HL-60/S4 (cell line): ENCODE measurements around the gene PBX1.
"Not testable (repeated sequence)": the region's sequence is repeated elsewhere in the genome, so short reads cannot be mapped to it uniquely, and the experiment has no call there.

Experiments used
- in situ Hi-C: fragments of 300-500 bp; cut with MboI; formaldehyde crosslinking; loops from 2 replicates; pipeline ENCODE4 v1.14.3; 2022; ENCODE audit warnings: low sequenced_read_pairs

PBX1 gene

DNA sequence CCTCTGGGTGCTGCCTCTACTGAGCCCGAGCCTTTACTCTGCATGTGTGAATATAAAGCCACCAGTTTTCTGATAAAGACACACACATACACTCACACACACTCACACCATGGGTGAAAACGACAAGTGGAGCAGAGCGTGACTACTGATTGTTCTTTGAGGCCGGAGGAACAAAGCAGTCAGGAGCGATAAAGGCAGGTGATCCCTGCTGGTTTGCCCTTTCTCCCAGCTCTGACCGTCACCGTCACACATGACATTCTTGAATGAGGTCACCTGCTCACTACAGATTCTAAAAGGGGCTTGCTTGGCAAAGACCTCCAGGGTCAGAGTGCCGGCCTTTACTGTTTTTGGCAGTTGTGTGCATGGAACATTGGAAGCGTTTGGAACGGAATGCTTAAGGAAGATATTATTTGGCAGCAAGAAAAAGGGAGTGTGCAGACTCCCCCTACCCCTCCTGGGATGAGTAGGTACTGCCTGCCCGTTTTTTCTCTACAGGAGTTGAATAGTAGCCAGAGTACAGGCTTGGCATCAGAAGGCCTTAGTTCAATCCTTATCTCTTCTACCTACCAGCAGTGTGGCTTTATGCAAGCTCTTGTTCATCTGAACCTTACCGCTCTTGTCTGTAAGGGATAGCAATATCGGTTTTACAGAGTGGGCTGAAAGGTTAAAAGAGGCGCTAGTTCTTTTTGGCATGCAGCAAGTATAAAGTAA lies 79.7 kb downstream of the PBX1 start:
- in situ Hi-C loops = no loop called here

DNA sequence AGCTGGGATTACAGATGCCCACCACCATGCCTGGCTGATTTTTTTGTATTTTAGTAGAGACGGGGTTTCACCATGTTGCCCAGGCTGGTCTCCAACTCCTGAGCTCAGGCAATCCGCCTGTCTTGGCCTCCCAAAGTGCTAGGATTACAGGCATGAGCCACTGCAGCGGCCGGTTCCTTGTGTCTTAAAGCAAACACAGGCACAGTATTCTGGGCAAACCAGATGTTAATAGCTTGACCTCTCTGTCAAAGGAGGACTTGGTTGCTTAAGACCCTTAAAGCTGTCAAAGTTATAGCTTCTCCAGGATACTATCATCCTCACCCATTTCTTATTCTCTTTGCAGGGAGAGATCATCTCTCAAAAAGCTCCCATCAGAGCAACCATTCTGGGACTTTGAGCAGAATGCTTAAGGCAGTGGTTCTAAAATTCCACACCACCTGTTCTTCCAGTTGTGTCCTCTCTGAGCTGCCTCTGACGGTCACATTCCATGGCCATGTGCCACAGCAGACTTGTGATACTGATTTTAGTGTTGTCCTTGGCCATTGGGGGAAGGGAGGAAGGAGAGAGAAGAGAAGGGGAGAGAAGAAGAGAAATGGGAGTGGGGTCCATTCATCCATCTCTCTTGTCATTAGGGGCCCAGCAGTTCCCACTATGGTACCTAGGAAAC lies 81.8 kb downstream of the PBX1 start:
- in situ Hi-C loops = no loop called here

DNA sequence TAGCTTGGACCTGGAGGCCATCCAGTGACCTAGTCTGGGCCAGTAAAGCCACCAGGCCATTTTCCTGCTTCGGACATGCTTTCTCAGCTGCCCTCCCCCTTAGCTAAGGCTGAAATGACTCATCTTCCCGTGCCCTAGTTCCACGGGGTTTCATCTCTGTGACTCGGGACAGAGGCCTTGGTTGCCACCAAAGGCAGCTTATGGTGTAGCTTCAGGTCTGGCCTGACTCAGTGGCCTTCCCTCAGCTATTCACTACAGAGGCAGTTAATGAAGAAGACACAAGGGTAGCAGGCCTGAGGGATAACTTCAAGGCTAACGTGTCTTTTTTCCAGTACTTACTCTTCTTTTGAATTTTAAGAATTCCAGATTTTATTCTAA lies 82.4 kb downstream of the PBX1 start:
- in situ Hi-C loops = no loop called here

DNA sequence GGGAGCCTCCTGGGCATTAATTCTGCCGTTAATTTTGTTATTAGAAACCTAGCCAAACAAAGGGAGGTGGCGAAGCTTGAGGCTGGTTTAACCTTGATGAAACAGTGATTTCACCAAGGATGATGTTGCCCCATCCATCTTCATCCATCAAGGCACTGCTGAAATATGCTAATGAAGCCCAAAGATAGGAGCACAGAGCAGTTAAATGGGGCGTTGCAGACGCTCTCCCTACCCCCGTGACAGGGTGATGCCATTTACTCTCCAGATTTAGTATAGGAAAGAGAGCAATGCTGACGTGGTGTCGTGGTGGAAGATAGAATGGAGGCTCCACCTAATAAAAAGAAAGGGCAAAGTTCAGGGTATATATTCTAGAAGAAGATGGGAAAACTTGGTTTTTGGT lies 84.0 kb downstream of the PBX1 start:
- in situ Hi-C loops = no loop called here

DNA sequence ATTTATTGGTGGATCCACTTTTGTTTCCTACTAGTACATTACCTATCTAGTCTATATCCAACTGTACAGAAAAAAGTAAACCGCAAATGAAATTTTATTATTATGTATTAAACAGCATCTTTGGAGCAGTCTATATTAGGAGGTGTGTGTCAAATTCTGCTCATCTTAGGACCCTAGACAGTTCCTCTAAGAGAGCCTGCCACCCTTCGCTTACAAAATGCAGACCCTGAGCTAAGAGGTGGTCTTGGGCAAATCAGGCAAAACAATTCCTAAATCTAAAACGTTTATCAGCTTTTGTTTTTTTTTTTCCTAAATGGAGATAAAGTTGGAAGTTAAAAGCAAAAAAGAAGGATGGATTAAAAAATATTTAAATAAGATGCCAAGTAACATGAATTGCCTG lies 85.3 kb downstream of the PBX1 start:
- in situ Hi-C loops = no loop called here

DNA sequence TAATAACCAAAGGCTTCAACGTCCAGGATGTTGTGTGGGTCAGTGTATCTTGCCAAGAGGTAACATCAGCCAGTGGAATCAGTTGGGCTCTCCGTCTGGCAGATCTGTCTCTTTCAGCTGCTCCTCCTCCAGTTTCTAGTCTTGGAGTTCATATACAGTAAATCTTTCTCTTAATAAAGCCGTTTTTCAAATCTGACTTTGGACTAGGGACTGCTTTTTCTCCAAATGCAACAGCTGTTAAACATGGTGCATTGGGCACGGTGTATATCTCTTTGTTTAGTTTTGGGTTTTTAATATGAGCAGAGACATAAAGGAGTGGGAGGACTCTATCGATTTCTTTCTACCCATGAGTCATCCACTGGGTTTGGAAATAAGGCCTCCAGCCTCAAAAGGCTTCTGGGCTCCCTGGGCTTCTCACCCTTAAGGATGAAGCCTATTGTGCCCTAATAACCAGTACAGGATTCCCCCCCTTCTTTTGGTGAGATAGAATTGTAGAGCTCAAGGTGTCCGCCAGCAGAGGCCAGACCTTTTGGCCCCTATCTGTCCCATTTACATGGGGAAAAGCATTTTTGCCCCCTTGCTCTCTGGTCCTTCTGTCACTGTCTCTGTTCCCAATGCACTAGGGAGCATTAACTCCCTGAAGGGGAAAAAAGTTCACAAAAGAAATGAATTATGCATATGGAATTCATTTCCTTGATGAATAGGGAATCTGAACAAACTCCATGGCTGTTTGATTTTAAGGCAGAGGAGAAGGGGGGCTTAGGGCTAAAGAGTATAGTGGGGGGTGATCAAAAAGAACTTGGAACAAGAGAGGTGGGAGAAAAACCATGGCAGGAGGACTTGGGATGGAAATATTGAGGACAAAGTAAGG lies 86.0 kb downstream of the PBX1 start:
- in situ Hi-C loops = no loop called here

DNA sequence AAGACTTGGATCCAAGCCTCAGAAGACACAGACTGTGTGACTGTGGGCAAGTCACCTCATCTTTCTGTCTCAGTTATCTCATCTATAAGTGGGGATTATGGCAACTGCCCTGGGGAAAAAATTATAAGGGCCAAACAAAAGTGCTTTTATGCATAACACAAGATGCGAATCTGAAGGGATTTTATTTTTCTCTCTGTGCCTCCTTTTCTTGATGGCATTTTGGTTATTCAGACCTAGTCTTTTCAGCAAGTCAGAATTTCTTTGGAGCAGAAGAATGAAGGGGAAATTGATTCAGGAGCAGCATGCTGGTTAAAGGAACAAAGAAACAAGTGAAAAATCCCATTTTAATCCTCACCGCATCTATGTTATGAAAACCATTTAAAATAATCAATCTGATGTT lies 86.9 kb downstream of the PBX1 start:
- in situ Hi-C loops = no loop called here

DNA sequence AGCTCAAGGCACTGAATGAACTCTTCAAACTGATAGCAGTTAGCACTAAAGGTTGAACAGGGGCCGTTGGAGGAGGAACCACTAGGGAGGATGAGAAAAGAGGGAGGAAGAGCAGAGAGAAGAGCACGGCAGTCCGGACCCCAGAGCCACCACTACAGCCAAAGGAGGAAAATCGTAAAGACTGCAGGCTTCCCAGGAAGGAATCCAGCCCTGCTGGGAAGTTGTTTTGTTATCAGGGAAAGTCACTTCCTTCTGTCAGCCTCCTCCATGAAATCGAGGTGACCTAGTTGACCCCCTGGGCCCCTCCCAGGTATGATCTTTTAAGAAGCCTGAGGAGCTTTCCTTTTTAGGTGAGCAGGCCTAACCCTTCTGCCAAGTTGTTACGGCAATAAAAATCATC lies 88.2 kb downstream of the PBX1 start:
- in situ Hi-C loops = no loop called here

DNA sequence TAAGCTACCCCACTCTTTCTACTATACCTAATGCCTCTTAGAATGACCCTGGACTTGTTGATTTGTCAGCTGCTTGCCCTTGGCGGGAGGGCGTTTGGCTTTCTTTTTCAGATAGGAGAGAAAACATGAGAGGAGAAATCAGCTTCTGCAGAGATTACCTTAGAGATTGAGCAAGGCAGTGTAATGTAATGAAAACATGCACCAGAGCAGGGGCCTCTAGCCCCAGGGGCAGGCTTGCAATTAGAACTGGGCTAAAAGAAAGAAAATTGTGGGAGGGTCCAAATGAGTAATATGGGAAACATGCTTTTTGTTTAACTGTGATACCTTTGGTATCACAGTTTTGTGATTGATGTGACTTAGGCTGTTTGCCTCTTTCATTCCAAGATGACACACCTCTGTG lies 89.7 kb downstream of the PBX1 start:
- in situ Hi-C loops = no loop called here

DNA sequence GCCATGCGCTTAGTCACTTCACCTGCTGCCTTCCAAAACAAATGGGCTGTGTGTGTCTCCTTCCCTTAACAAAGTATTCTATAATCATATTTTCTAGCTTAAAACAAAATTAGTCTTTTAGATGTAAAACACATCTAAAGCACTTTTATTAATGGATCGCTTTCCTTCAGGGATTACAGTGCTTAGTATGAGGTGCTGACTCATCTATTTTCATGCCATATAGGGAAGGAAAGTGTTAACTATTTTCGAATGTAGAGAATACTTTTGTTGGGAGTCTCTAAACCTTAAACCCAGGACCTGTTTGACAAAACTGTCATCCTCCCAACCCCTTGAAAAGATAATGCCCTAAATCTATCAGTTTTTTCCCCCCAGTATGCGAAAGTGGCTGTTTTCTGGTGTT lies 90.2 kb downstream of the PBX1 start:
- in situ Hi-C loops = no loop called here

DNA sequence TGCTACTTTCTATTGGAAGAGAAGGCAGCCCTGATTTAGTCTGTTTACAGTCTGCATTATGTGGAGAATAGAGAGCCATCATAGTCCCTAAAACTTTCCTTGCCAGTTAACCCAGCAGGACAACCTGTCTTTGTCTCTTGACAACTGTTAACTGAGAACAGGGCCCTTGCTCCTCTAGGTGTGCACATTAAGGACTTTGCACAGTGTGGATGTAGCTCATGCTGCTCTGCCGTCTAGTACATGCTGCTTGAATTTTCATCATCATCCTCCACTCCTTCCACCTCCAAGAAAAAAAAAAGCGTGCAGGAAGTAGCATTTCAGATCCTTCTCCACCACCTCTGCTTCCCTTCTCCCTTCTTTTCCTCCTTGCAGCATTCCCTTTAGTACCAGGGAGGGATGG lies 91.5 kb downstream of the PBX1 start:
- in situ Hi-C loops = no loop called here

DNA sequence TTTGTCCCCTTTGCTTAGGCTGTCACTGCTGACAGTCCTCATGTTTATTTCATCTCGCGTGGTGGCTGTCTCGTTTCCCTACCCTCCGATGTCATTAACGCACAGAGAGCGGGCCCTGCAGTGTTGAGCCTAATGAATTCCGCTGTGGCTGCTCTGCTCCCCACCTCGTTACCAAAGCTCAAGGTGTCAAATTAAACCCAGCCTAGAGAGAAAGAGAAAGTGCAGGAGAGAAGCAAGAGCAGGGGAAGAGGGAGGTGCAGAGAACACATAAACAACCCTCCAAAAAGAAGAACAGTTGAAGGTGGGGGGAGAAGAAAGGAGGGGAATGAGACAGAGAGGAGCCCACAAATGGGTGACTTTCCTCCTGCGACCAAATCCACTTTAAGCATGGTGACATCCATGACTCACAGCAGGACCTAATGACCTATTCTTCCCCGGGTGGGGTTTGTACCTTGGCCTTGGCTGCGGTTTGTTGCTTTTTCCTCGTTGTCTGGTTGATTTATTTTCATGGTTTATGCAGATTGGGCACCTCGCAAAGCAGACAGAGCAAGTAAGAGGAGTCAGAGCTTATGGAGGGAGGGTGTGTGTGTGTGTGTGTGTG lies 92.5 kb downstream of the PBX1 start:
- in situ Hi-C loops = no loop called here

DNA sequence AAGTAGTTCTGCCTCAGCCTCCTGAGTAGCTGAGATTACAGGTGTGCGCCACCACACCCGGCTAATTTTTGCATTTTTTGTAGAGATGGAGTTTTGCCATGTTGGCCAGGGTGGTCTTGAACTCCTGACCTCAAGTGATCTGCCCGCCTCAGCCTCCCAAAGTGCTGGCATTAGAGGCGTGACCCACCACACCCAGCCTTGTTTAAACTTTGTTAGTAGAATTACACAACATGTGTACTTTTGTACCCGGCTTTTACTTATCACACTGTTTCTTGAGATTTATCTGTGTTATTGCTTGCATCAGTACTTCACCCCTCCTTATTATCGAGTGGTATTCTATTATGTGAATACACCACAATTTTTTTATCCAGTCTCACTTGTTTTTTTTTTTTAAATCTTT lies 94.0 kb downstream of the PBX1 start:
- in situ Hi-C loops = not testable (repeated sequence)

DNA sequence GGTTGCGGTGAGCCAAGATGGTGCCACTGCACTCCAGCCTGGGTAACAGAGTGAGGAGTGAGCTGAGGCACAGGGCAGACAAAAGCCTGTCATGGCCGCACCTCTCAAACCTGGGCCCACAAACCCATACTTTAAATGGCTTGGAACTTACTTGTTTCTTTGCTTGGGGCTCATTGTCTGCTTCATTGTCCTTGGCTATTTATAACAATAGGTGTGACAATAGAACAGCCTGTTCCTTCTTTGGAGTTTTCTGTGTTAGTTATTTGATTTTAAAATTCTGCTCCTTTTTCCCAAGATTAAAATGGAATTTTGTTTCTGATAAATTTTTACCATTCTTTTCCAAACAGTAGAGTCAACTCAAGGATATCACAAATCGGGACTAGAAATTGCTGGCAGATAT lies 94.7 kb downstream of the PBX1 start:
- in situ Hi-C loops = no loop called here

DNA sequence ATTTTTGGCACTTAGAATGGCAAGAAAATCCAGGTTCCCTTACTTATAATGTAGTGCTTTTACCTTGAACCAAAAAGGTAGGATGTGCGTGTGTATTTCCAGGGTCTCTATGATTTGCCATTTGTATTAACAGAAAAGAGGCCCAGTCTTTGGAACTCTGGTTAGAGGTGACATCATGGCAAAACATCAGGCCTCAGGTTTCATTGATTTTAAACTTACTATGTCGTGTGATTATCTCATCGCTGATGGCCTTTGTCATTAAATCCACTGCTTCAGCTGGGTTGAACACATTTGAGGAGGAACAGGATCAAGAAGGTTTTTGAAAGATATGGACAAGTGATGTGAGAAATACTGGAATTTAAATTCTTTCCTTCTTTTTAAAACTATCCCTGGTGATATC lies 95.2 kb downstream of the PBX1 start:
- in situ Hi-C loops = no loop called here

DNA sequence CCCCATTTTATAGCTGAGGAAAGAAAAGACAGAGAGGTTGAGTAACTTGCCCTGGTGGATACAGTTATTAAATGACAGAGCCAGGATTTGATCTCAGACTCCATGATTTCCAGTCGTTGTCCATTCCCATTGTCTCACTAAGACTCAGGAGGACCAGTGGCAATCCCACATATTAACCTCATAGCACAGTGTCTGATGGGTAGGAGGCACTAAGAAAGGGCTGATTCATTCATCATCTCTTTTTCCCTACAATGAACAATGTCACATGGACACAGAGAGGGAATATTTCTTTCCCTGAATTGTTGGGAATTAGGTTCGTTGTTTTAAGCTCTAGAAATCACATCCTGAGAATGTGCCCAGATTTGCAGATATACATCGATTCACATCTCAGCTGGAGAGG lies 99.9 kb downstream of the PBX1 start:
- in situ Hi-C loops = no loop called here

DNA sequence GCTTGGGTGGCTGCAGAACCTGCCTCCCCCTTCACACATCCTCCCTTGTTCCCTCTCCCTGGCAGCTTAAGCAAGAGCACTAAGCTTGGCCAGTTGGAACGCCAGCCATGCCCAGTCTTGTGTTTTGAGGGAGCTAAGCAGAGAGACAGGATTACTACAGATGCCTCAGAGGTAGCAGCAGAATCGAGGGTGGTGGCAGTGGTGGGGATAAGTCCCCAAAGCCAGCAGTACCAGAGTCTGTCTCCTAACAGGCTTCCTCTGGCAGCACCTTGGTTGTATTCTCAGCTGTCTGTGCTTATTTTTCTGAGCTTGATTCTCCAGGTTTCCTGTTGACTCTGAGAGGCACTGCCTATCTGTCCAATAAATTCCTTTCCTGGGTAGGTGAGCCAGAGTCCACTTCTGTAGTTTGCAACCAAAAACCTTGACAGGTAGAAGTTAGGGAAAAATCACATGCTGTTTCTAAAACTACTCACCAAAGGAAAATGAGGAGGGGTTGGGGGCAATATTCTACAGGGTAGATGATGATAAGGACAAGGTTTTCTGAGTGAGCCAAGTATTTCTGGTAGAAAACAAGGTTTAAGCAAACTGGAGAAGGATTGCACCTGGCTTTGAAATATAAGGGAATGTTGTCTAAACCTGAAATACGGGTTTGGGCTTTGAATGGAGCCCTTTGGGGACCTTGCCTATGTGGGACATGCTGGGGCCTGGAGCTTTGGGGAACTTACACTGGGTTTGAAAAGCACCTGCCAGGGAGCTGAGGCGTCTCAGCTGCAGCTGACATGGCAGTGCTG lies 100.8 kb downstream of the PBX1 start:
- in situ Hi-C loops = no loop called here

DNA sequence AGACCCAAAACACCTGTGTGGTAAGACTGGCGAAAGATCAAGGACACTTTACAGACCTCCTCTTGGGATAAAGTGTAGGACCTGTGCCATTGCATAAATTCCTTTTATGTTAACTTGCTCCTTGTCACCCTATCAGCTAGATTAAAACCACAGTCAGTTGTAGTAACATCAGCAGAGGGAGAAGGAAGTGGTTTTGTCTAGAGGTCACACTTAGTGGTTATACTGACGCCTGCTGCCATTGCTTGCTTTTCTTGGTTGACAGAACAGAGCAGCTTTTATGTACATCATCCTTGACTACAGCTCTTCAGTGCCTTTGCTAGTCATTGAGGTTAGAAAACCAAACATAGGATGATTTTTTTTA lies 101.4 kb downstream of the PBX1 start:
- in situ Hi-C loops = no loop called here

DNA sequence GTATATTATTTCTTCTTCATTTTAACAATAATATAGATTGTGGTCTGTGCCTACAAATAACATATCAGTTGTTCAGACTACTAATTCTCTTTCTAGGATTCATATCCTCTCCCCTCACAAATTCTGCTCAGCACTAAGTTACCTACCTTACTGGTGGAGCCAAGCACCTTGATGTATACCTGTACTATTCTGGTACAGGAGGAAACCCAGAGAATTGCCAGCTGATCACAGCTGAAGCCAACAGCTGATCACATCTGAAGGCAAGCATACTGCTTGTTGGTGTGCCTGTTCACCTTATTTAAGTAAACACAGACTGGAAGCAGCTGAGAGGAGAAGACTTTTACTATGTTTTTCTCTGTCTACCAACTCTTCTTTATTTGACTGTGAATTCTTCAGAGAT lies 101.8 kb downstream of the PBX1 start:
- in situ Hi-C loops = no loop called here

DNA sequence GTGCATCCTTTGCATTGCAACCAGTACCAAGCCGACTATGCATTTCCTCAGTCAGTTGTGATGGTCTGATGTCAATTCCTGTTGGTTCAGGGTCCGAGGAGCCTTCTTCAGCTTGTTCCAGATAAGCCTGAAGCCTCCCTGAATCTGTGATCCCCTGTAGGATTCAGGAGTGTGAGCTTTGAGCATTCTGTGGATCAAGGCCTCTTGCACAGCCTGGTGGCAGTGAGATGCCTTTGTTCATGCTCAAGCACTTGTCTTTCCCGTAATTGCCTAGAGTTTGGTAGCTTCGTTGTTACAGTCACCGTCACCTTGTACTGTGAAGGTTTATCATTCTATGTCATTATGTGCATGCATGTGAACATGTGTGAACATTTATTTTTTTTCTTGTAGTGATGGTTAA lies 103.5 kb downstream of the PBX1 start:
- in situ Hi-C loops = no loop called here

DNA sequence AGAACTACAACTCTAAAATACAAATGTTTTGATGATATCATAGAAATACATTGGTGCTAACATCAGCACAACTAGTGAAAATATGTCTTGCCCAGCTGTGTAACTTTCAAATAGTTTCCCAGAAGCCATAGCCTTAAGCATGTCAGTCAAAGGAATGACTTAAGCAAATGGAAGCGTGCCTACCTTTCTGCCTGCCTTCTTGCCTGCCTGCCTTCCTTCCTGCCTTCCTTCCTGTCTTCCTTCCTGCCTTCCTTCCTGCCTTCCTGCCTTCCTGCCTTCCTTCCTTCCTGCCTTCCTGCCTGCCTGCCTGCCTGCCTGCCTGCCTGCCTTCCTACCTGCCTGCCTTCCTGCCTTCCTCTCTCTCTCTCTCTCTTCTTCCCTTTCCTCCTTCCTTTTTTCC lies 104.0 kb downstream of the PBX1 start:
- in situ Hi-C loops = no loop called here
